Head of caudate nucleus (tissue), 42 donors: ENCODE data around the gene PRKCE.

Source experiments
- DNase-seq, 42 donors: peaks; one replicate each; pipeline versions ENCODE4 v3.0.0 to v3.0.0-alpha.2; 2020 to 2021; ENCODE audit warnings: mixed read lengths in 7 of 42
- intact Hi-C: fragments of 100-400 bp; cut with DNase I; formaldehyde crosslinking; loops from one replicate; pipeline ENCODE4 v1.15.0; 2022

The PRKCE gene

GRCh38 chr2:45736757-45737704 is 85.6 kb downstream of the PRKCE start:
- peak in 40 of 42 donors; percentile 12 to 91 (median 54) for DNase-seq
- intact Hi-C loops, result no loop called here

- no peak for DNase-seq
These were observed 88.5 kb downstream of the PRKCE start for GRCh38 chr2:45739796-45740485.

GRCh38 chr2:45741161-45741850 is 89.8 kb downstream of the PRKCE start:
- DNase-seq, result peak in 1 of 42 donors; percentile 15
- intact Hi-C loops, result no loop called here

More at GRCh38 chr2:45739796-45740485, 88.5 kb downstream of the PRKCE start:
- intact Hi-C loops, result no loop called here

- DNase-seq, result no peak
- intact Hi-C loops, result no loop called here
These were observed 92.3 kb downstream of the PRKCE start for GRCh38 chr2:45743531-45744396.

- intact Hi-C loops, result no loop called here
- DNase-seq, result no peak
These were observed 93.8 kb downstream of the PRKCE start for GRCh38 chr2:45745231-45745630.

GRCh38 chr2:45746888-45747287 is 95.4 kb downstream of the PRKCE start:
- intact Hi-C loops, result no loop called here

GRCh38 chr2:45747363-45747762 is 95.9 kb downstream of the PRKCE start:
- intact Hi-C loops, result no loop called here
- no peak for DNase-seq

More at GRCh38 chr2:45746888-45747287, 95.4 kb downstream of the PRKCE start:
- DNase-seq, result no peak

GRCh38 chr2:45748239-45748638 is 96.8 kb downstream of the PRKCE start:
- intact Hi-C loops, result no loop called here
- DNase-seq, result peak in 20 of 42 donors; percentile 14 to 67 (median 42)

- DNase-seq, result no peak
- intact Hi-C loops, result no loop called here
These were observed 98.5 kb downstream of the PRKCE start for GRCh38 chr2:45750001-45750400.

- intact Hi-C loops, result no loop called here
- DNase-seq, result no peak
These were observed 99.0 kb downstream of the PRKCE start for GRCh38 chr2:45750484-45750883.

- no peak for DNase-seq
- intact Hi-C loops, result no loop called here
These were observed 101.9 kb downstream of the PRKCE start for GRCh38 chr2:45753381-45753780.

GRCh38 chr2:45754131-45755010 is 102.9 kb downstream of the PRKCE start:
- intact Hi-C loops, result no loop called here
- no peak for DNase-seq

- intact Hi-C loops, result no loop called here
- DNase-seq, result no peak
These were observed 104.3 kb downstream of the PRKCE start for GRCh38 chr2:45755585-45756335.

- intact Hi-C loops, result no loop called here
- DNase-seq, result no peak
These were observed 106.5 kb downstream of the PRKCE start for GRCh38 chr2:45758018-45758417.

GRCh38 chr2:45759310-45759851 is 107.9 kb downstream of the PRKCE start:
- peak in 21 of 42 donors; percentile 10 to 56 (median 33) for DNase-seq
- intact Hi-C loops, result no loop called here

- intact Hi-C loops, result no loop called here
- DNase-seq, result no peak
These were observed 110.2 kb downstream of the PRKCE start for GRCh38 chr2:45761635-45762034.

GRCh38 chr2:45763255-45763654 is 111.8 kb downstream of the PRKCE start:
- intact Hi-C loops, result no loop called here
- no peak for DNase-seq
